PC-3 (cell line): ENCODE measurements around the gene ITM2C. TPM values are rescaled to one million over a fixed set of nuclear protein-coding genes. Genes with fewer than 3 reads are reported as not detected.

ENCODE experiments used
- ATAC-seq: fragments of 200-7000 bp; cut with Tn5 transposase; 2 replicates; pipeline ENCODE4 v1.9.1; 2020; ENCODE audit warnings: mild to moderate bottlenecking, moderate library complexity
- BruUV-seq: library from RNA; stranded (reverse); fragments of 400-500 nt; replicated peaks from 2 replicates; lab custom pipeline; 2021; lab: Mats Ljungman, UMichigan
- CTCF ChIA-PET: fragments of 300-600 bp; sonication (Branson Sonifier 250); formaldehyde crosslinking; loops from one replicate; lab custom pipeline; 2022; ENCODE audit warnings: antibody characterized with exemption; lab: Charles Lee
- POLR2A ChIA-PET: fragments of 300-600 bp; sonication (Branson Sonifier 250); formaldehyde crosslinking; loops from one replicate; lab custom pipeline; 2022; ENCODE audit warnings: antibody characterized with exemption; ENCODE audit not compliant: unreplicated experiment; lab: Charles Lee
- DNase-seq: peaks from one replicate; pipeline ENCODE4 v3.0.0-alpha.2; 2015
- H2AFZ ChIP-seq: fragments of 300-600 bp; sonication (generic); 2 replicates; pipeline ENCODE4 v1.6.0; 2016; ENCODE audit warnings: antibody characterized with exemption, low read length
- H3F3A ChIP-seq: fragments of 300-600 bp; sonication (generic); one replicate; pipeline ENCODE4 v1.6.0; 2017; ENCODE audit warnings: antibody characterized with exemption, low read length, control low read depth, mild to moderate bottlenecking; ENCODE audit not compliant: unreplicated experiment
- H3K27ac ChIP-seq: fragments of 300-600 bp; sonication (generic); 2 replicates; pipeline ENCODE4 v1.5.1; 2016; ENCODE audit warnings: mild to moderate bottlenecking, low read length
- H3K27me3 ChIP-seq: fragments of 300-600 bp; sonication (generic); 2 replicates; pipeline ENCODE4 v1.6.1; 2016; ENCODE audit warnings: low read length, mixed read lengths
- H3K36me3 ChIP-seq: fragments of 300-600 bp; sonication (generic); 2 replicates; pipeline ENCODE4 v1.6.1; 2016; ENCODE audit warnings: low read depth, mixed run types, low read length, mixed read lengths
- H3K4me1 ChIP-seq: fragments of 300-600 bp; sonication (generic); 2 replicates; pipeline ENCODE4 v1.5.1; 2016; ENCODE audit warnings: low read length; ENCODE audit not compliant: insufficient read depth
- H3K4me2 ChIP-seq: fragments of 300-600 bp; sonication (generic); 2 replicates; pipeline ENCODE4 v1.6.0; 2016; ENCODE audit warnings: low read length
- H3K4me3 ChIP-seq: fragments of 300-600 bp; sonication (generic); 2 replicates; pipeline ENCODE4 v1.5.1; 2016; ENCODE audit warnings: mild to moderate bottlenecking, low read length, mixed read lengths
- H3K79me2 ChIP-seq: fragments of 300-600 bp; sonication (generic); 2 replicates; pipeline ENCODE4 v1.6.1; 2017; ENCODE audit warnings: low read length, mixed read lengths
- H3K9ac ChIP-seq: fragments of 300-600 bp; sonication (generic); 2 replicates; pipeline ENCODE4 v1.6.0; 2016; ENCODE audit warnings: mild to moderate bottlenecking, low read length
- H3K9me2 ChIP-seq: fragments of 300-600 bp; sonication (generic); replicated peaks from 2 replicates; pipeline ENCODE4 v1.6.1; 2016; ENCODE audit warnings: mixed run types, low read length, mixed read lengths
- H3K9me3 ChIP-seq: fragments of 300-600 bp; sonication (generic); 2 replicates; pipeline ENCODE4 v1.6.1; 2016; ENCODE audit warnings: low read length, mixed read lengths
- H4K20me1 ChIP-seq: fragments of 300-600 bp; sonication (generic); 2 replicates; pipeline ENCODE4 v1.6.1; 2016; ENCODE audit warnings: low read length, mixed read lengths
- EZH2 ChIP-seq: fragments of 300-600 bp; sonication (generic); IDR thresholded peaks from one replicate; pipeline ENCODE4 v1.6.1; 2017; ENCODE audit warnings: antibody characterized with exemption, mild to moderate bottlenecking, low read length; ENCODE audit not compliant: unreplicated experiment
- EZH2phosphoT487 ChIP-seq: fragments of 300-600 bp; sonication (generic); IDR thresholded peaks from 2 replicates; pipeline ENCODE4 v1.6.1; 2018; ENCODE audit warnings: mild to moderate bottlenecking, antibody characterized with exemption, low read length, borderline replicate concordance
- intact Hi-C: fragments of 100-400 bp; cut with micrococcal nuclease; formaldehyde crosslinking; loops from 2 replicates; pipeline ENCODE4 v1.9.0; 2023
- total RNA-seq: library from RNA; depleted of rRNA; stranded (reverse); fragments of >200 nt; gene quantifications from 2 replicates; pipeline ENCODE4 v1.2.3, GENCODE V29; 2014
- TF ChIP-seq, protein P1 (sequence below): fragments of 300-600 bp; sonication (generic); conservative IDR thresholded peaks from 2 replicates; pipeline ENCODE4 v1.5.1; 2017; ENCODE audit warnings: antibody characterized with exemption, low read depth, mild to moderate bottlenecking, low read length

Gene ITM2C
- total RNA-seq, 1 experiment from 2014 or later, result 111 TPM

- TF ChIP-seq EZH2 (no peak), EZH2phosphoT487 (no peak)
- TF ChIP-seq, protein P1, sequence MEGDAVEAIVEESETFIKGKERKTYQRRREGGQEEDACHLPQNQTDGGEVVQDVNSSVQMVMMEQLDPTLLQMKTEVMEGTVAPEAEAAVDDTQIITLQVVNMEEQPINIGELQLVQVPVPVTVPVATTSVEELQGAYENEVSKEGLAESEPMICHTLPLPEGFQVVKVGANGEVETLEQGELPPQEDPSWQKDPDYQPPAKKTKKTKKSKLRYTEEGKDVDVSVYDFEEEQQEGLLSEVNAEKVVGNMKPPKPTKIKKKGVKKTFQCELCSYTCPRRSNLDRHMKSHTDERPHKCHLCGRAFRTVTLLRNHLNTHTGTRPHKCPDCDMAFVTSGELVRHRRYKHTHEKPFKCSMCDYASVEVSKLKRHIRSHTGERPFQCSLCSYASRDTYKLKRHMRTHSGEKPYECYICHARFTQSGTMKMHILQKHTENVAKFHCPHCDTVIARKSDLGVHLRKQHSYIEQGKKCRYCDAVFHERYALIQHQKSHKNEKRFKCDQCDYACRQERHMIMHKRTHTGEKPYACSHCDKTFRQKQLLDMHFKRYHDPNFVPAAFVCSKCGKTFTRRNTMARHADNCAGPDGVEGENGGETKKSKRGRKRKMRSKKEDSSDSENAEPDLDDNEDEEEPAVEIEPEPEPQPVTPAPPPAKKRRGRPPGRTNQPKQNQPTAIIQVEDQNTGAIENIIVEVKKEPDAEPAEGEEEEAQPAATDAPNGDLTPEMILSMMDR, result no peak
- ATAC-seq (no peak), DNase-seq (no peak)
- H3K4me2 ChIP-seq, result no peak overlapping the region
- H3K9me3 ChIP-seq, result peaks cover 6% of the 10 kb centered on the region; the same call in 1 of the 2 replicates
- no peak overlapping the region for H3K9ac ChIP-seq
- no peaks in the 10 kb centered on the region for H4K20me1 ChIP-seq
- no peaks in the 10 kb centered on the region for H3K27me3 ChIP-seq
- H3K27ac ChIP-seq, result no peak overlapping the region
- CTCF ChIA-PET, result interaction anchor here (0.6 kb wide), 1 partner anchor 133 kb away, joined by 4 read pairs; no protein-coding TSS in a partner anchor
- POLR2A ChIA-PET, result no interaction called here
- no peaks in the 10 kb centered on the region for H3K36me3 ChIP-seq
- no peak overlapping the region for H2AFZ ChIP-seq
- no peaks in the 10 kb centered on the region for H3K79me2 ChIP-seq
- H3K4me1 ChIP-seq, result no peaks in the 10 kb centered on the region
- no peaks in the 10 kb centered on the region for H3K9me2 ChIP-seq
- BruUV-seq, result no TSS peak
- no peaks in the 10 kb centered on the region for H3F3A ChIP-seq
- intact Hi-C loops, result no loop called here
- no peak overlapping the region for H3K4me3 ChIP-seq
Measured at GRCh38 chr2:230843132-230843531, 21.6 kb upstream of the ITM2C start.

- no peak overlapping the region for H3K4me2 ChIP-seq
- no peak overlapping the region for H3K4me3 ChIP-seq
- H2AFZ ChIP-seq, result no peak overlapping the region
- CTCF ChIA-PET, result no interaction called here
- H4K20me1 ChIP-seq, result no peaks in the 10 kb centered on the region
- H3K9me3 ChIP-seq, result no peaks in the 10 kb centered on the region
- H3K79me2 ChIP-seq, result no peaks in the 10 kb centered on the region
- no peaks in the 10 kb centered on the region for H3K9me2 ChIP-seq
- POLR2A ChIA-PET, result no interaction called here
- no peak overlapping the region for H3K27ac ChIP-seq
- DNase-seq (no peak), ATAC-seq (no peak)
- no peaks in the 10 kb centered on the region for H3K4me1 ChIP-seq
- H3K36me3 ChIP-seq, result no peaks in the 10 kb centered on the region
- BruUV-seq, result no TSS peak
- no peak overlapping the region for H3K9ac ChIP-seq
- intact Hi-C loops, result no loop called here
- TF ChIP-seq EZH2phosphoT487 (no peak), EZH2 (no peak)
- TF ChIP-seq, protein P1, result no peak
- no peaks in the 10 kb centered on the region for H3F3A ChIP-seq
- no peaks in the 10 kb centered on the region for H3K27me3 ChIP-seq
Measured at GRCh38 chr2:230846360-230846759, 18.4 kb upstream of the ITM2C start.

DNA sequence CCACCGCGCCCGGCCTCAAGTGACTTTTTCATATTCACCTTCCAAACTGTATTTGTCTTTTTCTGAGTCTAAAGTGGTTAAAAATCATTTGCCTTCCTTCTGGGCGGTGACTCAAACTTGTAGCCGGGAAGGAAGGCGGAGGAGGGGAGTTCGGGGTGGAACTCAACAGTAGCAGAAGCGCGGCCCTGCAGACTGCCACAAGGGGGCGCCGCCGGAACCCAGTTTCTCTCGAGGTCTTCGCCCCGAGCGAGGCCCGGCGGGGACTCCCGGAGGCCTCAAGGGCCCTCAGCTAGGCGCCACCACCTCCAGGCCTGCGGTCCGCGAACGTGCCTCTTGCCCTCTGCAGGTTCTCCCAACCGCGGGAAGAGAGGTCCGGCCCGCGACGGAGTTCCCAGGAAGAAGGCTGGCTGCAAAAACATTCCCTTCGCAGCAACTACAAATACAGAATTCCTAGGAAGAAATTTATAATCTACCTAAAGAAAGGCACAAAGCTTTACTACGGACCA is 16.8 kb upstream of the ITM2C start:
- CTCF ChIA-PET, result no interaction called here
- H4K20me1 ChIP-seq, result no peaks in the 10 kb centered on the region
- H3K4me2 ChIP-seq, result no peak overlapping the region
- H3K4me3 ChIP-seq, result no peak overlapping the region
- H3K36me3 ChIP-seq, result no peaks in the 10 kb centered on the region
- POLR2A ChIA-PET, result no interaction called here
- H3K27ac ChIP-seq, result no peak overlapping the region
- BruUV-seq, result no TSS peak
- no peaks in the 10 kb centered on the region for H3K9me3 ChIP-seq
- no peaks in the 10 kb centered on the region for H3K27me3 ChIP-seq
- no peak for TF ChIP-seq EZH2
- TF ChIP-seq, protein P1, result peak; percentile 77
- no peak overlapping the region for H3K9ac ChIP-seq
- DNase-seq (peak; percentile 65), ATAC-seq (peak; percentile 80)
- no peaks in the 10 kb centered on the region for H3K79me2 ChIP-seq
- H2AFZ ChIP-seq, result no peak overlapping the region
- no peaks in the 10 kb centered on the region for H3F3A ChIP-seq
- intact Hi-C loops, result no loop called here
- H3K9me2 ChIP-seq, result no peaks in the 10 kb centered on the region
- H3K4me1 ChIP-seq, result no peaks in the 10 kb centered on the region
